Inflammatory macrophage treated with lipopolysaccharide for 1 hour (primary cell): ENCODE measurements around the gene PARP8.

Experiments used
- DNase-seq, 2 donors: peaks; one replicate each; pipeline ENCODE4 v3.0.0-alpha.2; 2020 to 2022

Gene PARP8

DNA sequence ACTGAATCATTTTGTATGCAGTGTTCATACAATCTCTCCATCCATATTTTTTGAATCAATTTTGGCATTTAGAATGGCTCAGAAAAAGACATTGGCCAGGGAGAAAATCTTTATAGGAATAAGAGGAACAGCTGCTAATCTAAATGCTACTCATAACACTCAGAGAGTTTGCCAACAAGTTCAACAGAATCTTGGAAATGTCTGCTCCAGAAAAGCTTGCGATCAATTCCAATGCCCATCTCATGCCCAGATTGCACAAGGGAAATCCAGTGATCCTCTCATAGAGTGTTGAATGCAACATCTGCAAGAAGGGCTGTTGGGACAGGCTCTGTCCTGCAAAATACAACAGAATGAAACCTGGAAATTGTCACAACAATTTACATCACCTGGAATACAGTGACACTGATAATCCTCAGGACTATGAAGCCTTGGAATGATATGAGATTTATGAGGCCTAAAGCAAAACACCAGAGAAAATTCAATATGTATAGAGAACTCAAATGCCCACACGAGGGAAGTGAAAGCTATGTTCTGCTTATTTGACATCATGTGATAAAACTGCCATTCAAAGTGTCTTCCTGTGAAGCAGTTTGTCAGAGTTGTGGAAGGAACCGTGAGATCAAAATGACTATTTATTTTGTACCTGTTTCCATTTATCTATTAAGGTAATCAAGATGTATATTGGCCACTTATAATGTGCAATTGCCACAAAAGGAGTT is 190.1 kb downstream of the PARP8 start:
- peak; percentile 68 for DNase-seq

DNA sequence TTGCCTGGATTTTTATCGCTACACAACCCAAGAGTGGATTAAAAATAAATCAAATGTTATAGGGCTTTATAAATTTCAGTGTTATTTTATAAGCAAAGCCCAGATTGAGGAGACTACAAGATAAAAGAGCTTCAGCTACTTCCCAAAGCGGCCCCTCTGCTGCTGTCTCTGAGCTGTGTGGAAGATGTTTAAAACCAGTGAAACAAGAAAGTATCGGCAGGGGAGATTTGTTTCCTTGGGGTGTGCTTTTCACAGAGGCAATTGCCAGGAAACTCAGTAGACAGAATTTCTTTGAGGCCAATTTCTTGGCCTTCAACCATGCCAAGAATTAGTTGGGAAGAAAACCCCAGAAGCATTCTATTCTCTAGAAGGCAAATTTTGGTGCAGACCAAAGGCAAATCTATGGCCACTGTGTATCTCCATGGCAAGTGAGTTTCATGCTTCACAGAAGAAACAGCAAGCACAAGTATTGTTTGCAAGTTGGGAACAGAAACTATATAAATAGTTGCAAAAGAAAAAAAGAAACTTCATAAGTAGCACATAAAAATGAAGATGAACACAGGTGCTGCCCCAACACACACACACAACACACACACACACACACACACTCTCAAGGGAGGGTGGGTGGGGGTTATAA is 197.2 kb downstream of the PARP8 start:
- DNase-seq: no peak

DNA sequence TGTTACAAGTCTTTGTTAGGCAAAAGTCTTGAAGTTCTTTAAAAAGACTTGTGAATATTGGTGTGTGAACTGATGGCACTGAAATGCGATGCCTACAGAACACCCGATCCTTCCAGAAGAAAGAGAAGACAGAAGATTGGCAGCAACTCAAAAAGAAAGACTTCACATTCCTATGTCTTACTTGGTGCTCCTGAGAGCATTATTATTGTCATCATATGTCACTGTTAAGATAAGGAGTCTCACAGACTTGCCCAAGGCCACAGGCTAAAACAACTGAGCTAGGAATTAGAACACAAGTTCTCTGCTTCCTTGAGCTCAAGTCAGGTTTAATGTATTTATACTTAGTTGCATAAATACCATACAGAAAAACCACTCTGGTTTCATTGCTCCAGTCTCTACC is 198.0 kb downstream of the PARP8 start:
- no peak for DNase-seq

DNA sequence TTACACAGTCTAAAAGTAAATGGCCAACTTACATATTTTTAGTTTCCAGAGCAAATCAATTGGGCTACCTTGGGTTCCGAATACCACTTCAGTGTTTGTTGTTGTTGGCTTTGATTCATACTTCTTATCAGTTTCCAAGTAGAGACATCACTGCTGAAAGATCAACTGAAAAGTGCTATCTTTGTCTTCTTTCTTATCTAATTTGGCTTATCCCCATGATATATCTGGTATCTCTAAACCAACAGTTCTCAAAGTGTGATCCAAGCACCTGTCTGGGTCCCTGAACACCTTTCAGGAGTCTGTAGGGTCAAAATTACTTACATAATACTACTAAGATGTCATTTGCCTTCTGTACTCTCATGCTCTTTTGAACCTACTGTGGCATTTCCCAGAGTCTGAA is 200.0 kb downstream of the PARP8 start:
- DNase-seq: no peak

DNA sequence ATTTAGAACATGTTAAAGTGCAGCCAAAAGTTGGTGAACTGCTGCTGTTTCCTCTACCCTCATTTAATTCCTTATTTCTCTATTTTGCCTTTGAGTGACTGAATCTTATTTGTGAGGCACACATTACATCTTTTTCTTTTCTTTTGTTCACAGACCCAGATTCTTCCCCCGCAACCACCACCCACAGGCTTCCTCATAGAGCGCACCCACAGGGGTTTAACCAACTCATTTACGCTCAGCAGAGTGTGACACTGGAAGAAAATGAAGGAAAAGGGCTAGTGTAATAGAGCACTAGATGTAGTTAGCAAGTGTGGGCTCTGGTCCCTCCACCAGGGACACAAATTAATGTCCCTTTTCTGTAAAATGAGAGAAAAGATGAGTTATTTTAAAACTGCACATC is 200.7 kb downstream of the PARP8 start:
- no peak for DNase-seq

DNA sequence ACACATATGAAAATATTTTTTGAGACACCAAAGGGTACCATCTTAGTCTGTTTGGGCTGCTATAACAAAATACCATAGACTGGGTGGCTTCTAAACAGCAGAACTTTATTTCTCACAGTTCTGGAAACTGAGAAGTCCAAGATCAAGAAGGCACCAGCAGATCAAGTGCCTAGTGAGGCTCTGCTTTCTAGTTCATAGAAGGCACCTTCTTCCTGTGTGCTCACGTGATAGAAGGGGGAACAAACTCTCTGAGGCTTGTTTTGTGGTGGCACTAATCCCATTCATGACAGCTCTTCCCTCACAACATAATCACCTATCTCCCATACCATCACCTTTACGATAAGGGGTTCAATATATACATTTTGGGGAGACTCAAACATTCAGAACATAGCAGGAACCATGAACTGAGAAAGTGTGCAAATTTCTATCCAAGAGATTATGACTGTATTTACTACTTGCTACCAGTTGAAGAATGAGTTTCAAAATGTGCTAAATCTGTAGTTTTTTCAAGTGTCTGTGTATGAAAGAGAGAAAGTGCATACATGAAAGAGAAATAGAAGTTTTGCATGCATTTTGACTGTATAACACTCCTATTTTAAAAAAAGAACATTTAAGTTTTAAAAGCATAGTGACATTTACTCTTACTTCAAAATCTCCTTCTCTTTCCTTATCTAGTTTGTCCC is 207.3 kb downstream of the PARP8 start:
- DNase-seq: no peak

DNA sequence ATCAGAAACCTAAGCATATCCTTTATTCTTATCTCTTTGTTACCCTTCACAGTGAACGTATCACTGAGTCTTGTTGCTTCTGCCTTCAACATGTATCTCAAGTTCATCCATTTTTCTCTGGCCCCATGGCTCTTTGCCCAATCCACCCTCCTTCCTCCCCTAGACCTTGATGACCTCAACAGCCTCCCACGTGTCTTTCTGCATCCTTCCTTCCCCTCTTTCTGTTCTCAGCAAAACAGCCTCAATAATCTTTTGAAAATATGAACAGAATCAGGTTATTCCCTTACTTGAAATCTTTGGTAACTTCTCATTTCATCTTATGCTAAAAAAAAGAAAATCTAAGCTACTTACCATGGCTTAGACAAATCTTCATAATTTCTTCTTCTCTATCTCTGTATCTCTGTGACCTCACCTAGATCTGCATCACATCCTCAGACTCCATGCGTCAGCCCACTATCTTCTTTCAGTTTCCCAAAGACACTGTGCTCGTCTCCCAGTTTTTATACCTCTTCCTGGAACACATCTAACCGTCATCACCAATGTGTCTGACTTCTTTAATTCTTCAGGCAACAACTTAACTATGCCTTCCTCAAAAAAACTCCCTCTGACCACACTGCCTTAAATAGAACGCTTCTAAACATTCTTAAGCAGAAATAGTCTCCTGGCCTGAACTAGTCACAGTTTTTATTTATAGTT is 208.0 kb downstream of the PARP8 start:
- peak; percentile 73 to 89 for DNase-seq

DNA sequence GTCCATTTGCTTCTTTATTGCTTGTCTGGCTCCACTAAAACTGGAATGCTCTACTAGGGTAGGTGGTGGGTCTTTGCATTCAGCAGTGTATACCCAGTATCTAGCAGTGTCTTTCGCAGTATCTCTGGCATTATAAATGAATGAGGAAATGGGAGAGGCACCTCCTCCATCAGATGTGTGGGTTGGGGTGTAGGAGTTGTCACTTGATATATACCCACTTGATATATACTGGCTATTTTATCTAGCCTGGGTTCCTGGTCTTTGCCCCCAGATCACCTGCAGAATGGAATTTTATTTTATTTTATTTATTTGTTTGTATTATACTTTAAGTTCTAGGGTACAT is 208.5 kb downstream of the PARP8 start:
- DNase-seq: no peak

DNA sequence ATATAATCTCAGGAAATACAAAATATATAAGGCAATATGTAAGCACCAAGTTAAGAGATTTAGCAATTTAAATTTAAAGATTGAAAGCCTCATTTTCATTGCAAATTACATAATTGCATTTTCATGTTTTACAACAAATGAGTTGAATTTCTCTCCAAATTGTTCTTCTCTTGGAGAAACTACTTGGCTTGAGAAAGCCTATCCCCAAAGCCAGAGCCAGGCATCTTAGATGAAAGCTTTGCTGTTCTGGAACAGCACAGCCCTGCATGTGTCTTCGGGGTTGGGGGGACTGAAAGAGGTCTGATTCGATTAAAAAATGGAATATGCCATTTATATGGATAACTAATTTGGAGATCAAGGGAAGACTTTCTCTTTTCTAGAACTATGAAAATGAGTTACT is 212.0 kb downstream of the PARP8 start:
- DNase-seq: no peak

DNA sequence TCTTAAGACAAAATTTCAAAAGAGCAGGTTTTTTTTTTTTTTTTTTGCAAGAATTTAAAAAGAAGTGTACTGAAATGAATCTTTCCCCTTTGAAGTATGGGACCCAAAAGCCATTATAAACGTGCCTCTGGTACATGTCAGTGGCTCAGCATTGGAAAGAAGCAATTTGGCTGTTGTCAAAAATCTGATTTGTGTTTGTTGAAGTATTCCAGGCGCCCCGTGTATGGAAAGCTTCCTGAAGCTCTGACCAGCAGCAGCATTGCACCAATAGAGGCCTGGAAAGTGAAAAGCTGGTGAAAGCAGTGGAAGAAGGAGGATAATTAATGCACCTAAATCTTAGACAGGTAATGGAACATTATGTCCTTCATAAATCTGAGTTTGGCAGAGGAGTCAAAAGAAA is 215.0 kb downstream of the PARP8 start:
- DNase-seq: no peak

DNA sequence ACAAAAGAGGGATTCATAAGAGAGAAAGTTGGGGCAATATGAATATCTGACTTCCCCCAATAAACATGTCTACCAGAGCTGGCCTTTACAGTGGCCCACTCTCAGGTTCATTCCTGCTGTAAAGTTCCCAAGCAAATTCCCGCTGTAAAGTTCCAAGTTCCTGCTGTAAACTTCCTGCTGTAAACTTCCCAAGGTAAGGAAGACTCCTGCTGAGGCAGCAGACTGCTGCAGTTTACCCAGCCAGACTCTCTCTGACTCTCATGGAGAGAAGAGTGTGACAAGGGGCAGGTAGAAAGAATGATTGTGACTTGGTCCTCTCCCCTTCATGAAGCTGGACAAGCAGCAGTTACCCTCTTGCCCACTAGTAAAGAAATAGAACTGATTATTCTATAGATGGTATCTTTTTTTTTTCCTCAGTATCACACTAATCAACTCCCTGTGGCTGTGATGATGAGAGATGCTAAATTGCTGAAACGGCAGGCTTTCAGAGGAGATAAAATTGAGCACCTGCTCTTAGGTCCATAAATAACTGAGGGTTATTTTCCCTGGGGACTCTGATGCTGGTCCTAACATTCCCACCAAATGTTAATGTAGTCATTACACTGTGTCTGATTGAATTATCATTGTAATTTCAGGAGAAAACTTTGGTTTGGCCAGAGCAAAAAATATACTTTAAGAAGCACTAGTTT is 220.4 kb downstream of the PARP8 start:
- no peak for DNase-seq

DNA sequence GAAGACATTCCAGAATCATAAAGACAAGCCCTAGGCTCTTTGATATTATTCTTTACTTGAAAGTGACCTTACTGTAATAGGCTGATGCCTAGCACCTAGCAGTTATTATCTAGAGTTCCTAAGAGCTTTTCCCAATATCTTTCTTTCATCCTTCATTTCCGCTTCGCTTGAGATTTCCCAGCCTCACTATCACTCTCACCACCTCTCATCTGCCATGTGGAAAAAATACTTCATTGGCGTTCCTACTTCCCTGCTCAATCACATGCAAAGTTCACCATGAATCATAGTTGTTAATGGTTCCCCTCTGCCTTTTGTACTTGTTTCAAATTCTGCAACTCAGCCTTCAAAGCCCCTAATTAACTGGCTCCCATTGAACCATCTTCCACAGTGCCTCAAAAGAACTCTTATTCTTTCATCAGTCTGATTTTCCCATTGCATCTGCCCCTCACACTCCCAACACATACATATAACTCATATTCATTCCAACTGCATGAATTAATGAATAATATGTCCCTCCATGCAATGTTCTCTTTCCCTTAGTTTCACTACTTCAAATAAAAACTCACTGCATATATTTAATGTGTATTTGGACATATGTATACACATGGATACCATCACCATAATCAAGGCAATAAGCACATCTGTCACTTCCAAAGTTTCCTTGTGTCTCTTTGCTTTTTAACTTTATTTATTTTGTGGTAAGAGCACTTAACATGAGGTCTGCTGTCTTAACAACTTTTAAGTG is 221.6 kb downstream of the PARP8 start:
- DNase-seq: no peak

DNA sequence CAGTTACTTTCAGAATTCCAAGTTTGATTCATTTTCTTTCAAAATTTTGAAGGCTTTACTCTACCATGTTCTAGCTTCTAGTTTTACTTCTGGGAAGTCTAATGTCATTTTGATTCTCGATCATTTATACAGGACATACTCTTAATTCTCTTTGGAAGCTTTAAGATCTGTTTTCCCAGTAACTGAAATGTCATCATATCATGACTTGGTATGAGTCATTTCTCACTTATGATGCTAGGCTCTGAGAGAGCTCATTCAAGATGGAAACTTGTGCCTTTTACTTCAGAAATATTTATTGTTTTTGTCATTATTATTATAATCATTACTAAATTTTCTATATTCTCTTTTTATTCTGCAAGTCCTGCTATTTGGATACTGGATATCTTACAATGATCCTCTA is 222.3 kb downstream of the PARP8 start:
- DNase-seq: no peak

DNA sequence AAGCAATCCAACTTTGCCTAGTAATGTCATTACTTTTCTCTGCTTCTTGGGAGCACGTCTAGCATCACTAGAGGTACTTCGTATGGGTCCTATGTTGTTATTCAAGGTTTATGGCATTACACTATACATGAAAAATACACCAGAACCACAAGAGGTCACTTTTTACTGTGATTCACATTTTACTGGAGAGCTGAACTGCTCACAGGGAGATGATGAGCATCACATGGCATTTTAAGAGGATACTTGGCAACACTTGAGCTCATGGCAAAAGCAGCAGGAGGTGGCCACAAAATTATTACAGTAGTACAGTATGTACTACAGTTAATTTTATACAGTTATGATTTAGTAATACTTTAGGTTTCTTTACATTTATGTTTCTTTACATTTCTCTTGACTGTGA is 223.4 kb downstream of the PARP8 start:
- DNase-seq: no peak
